Osteoblast (primary cell): ENCODE data around the gene PPIL3. TPM values are rescaled to one million over a fixed set of nuclear protein-coding genes. Genes with fewer than 3 reads are reported as not detected.

Source experiments
- DNase-seq: peaks from one replicate; pipeline ENCODE4 v3.0.0; 2011; ENCODE audit warnings: low spot score, mixed read lengths; ENCODE audit not compliant: insufficient read length; ENCODE audit errors: missing footprints
- H2AFZ ChIP-seq: 2 replicates; pipeline ENCODE4 v1.6.0; 2011; ENCODE audit warnings: mild to moderate bottlenecking, low read length
- H3K27ac ChIP-seq: 2 replicates; pipeline ENCODE4 v1.5.1; 2011; ENCODE audit warnings: mild to moderate bottlenecking, low read depth, low read length, moderate library complexity
- H3K27me3 ChIP-seq: 2 replicates; pipeline ENCODE4 v1.6.0; 2012; ENCODE audit warnings: mild to moderate bottlenecking, control low read depth, inconsistent platforms, low read length, moderate library complexity; ENCODE audit not compliant: insufficient read depth
- H3K36me3 ChIP-seq: 2 replicates; pipeline ENCODE4 v1.5.1; 2011; ENCODE audit warnings: mild to moderate bottlenecking, low read length, control low read depth, moderate library complexity; ENCODE audit not compliant: insufficient read depth
- H3K4me1 ChIP-seq: 2 replicates; pipeline ENCODE4 v1.5.1; 2011; ENCODE audit warnings: mild to moderate bottlenecking, low read length, control low read depth, moderate library complexity; ENCODE audit not compliant: insufficient read depth
- H3K4me2 ChIP-seq: 2 replicates; pipeline ENCODE4 v1.6.0; 2011; ENCODE audit warnings: mild to moderate bottlenecking, low read length; ENCODE audit not compliant: insufficient read depth
- H3K4me3 ChIP-seq: fragments of 200-600 bp; sonication (generic); 3 replicates; pipeline ENCODE4 v1.5.1; 2012; ENCODE audit warnings: mild to moderate bottlenecking, low read length, inconsistent platforms; ENCODE audit not compliant: insufficient read depth
- H3K79me2 ChIP-seq: 2 replicates; pipeline ENCODE4 v1.6.0; 2012; ENCODE audit warnings: mild to moderate bottlenecking, low read length, control low read depth, inconsistent platforms; ENCODE audit not compliant: insufficient read depth
- H3K9me3 ChIP-seq: 2 replicates; pipeline ENCODE4 v1.5.1; 2011; ENCODE audit warnings: low read depth, low read length, control low read depth
- H4K20me1 ChIP-seq: 2 replicates; pipeline ENCODE4 v1.6.0; 2012; ENCODE audit warnings: mild to moderate bottlenecking, low read length, control low read depth; ENCODE audit not compliant: insufficient read depth
- CTCF ChIP-seq: IDR thresholded peaks from 2 replicates; pipeline ENCODE4 v1.5.1; 2011; ENCODE audit warnings: mild to moderate bottlenecking, low read depth, low read length, moderate library complexity; ENCODE audit errors: extremely low read depth
- total RNA-seq: library from RNA; depleted of rRNA; stranded (reverse); fragments of >200 nt; gene quantifications from 2 replicates; pipeline ENCODE4 v1.2.3, GENCODE V29; 2012

Gene PPIL3
- total RNA-seq, 1 donor, result 45.2 TPM

GRCh38 chr2:200922439-200922838 lies 33.6 kb upstream of the PPIL3 start:
- Histone ChIP-seq H3K4me2 (no peak overlapping the region), H3K4me1 (no peaks in the 10 kb centered on the region), H3K79me2 (no peaks in the 10 kb centered on the region), H3K27ac (no peak overlapping the region), H3K4me3 (no peak overlapping the region), H2AFZ (no peak overlapping the region), H3K27me3 (no peaks in the 10 kb centered on the region), H4K20me1 (no peaks in the 10 kb centered on the region), H3K36me3 (peaks cover 50% of the 10 kb centered on the region), H3K9me3 (no peaks in the 10 kb centered on the region)
- no peak for DNase-seq
- TF ChIP-seq CTCF, result no peak

GRCh38 chr2:200913654-200914053 lies 24.8 kb upstream of the PPIL3 start:
- DNase-seq, result peak; percentile 70
- no peaks in the 10 kb centered on the region for H3K9me3 ChIP-seq
- no peaks in the 10 kb centered on the region for H3K27me3 ChIP-seq
- peak overlapping the region; percentile 32 for H3K4me2 ChIP-seq
- no peak for TF ChIP-seq CTCF
- no peak overlapping the region for H2AFZ ChIP-seq
- H4K20me1 ChIP-seq, result no peaks in the 10 kb centered on the region
- H3K36me3 ChIP-seq, result peaks cover 48% of the 10 kb centered on the region
- peaks cover 12% of the 10 kb centered on the region for H3K4me1 ChIP-seq
- no peak overlapping the region for H3K4me3 ChIP-seq
- H3K27ac ChIP-seq, result peak overlapping the region; percentile 48
- no peaks in the 10 kb centered on the region for H3K79me2 ChIP-seq

- no peak for TF ChIP-seq CTCF
- Histone ChIP-seq H3K4me3 (no peak overlapping the region), H3K79me2 (no peaks in the 10 kb centered on the region), H2AFZ (no peak overlapping the region), H3K27me3 (no peaks in the 10 kb centered on the region), H3K27ac (no peak overlapping the region), H3K9me3 (no peaks in the 10 kb centered on the region), H3K4me2 (no peak overlapping the region), H4K20me1 (no peaks in the 10 kb centered on the region), H3K4me1 (peaks cover 12% of the 10 kb centered on the region), H3K36me3 (peaks cover 36% of the 10 kb centered on the region)
- DNase-seq, result no peak
Observed at GRCh38 chr2:200909958-200910357, 21.1 kb upstream of the PPIL3 start.

GRCh38 chr2:200905618-200906296 lies 16.9 kb upstream of the PPIL3 start:
- Histone ChIP-seq H3K9me3 (no peaks in the 10 kb centered on the region), H3K4me3 (no peak overlapping the region), H3K4me1 (no peaks in the 10 kb centered on the region), H3K36me3 (peaks cover 27% of the 10 kb centered on the region), H3K4me2 (no peak overlapping the region), H2AFZ (no peak overlapping the region), H3K79me2 (no peaks in the 10 kb centered on the region), H3K27me3 (no peaks in the 10 kb centered on the region), H4K20me1 (no peaks in the 10 kb centered on the region), H3K27ac (no peak overlapping the region)
- TF ChIP-seq CTCF, result peak; percentile 90
- DNase-seq, result peak; percentile 79
